ENCODE measurements around the gene OR1L6.

GRCh38 chr9:122797316-122798063 lies 55.4 kb downstream of the OR1L6 start:
- TF ChIP-seq EZH2 (IDR thresholded peaks at IDR 0.05; ENCODE audit: borderline replicate concordance, insufficient read depth, low read length, poor library complexity, severe bottlenecking) (no peak), EP300 (conservative IDR thresholded peaks at IDR 0.05; ENCODE audit: poor library complexity, severe bottlenecking) (no peak), CTCF (IDR thresholded peaks at IDR 0.05; ENCODE audit: poor library complexity, severe bottlenecking) (no peak), MXI1 (conservative IDR thresholded peaks at IDR 0.05; ENCODE audit: poor library complexity, severe bottlenecking) (no peak), TAF1 (IDR thresholded peaks at IDR 0.05; ENCODE audit: low read depth) (no peak), POLR2AphosphoS5 (IDR thresholded peaks at IDR 0.05) (no peak)

Data from neural cell (in vitro differentiated cells).